HCT116 (cell line): ENCODE measurements around the gene KCNK18. TPM values are rescaled to one million over a fixed set of nuclear protein-coding genes. Genes with fewer than 3 reads are reported as not detected.

Experiments used
- ATAC-seq: fragments of 200-7000 bp; cut with Tn5 transposase; 2 replicates; pipeline ENCODE4 v1.9.1; 2020; ENCODE audit warnings: mild to moderate bottlenecking, moderate library complexity
- BruUV-seq: library from RNA; stranded (reverse); fragments of 400-500 nt; replicated peaks from 2 replicates; lab custom pipeline; 2021; lab: Mats Ljungman, UMichigan
- CTCF ChIA-PET: fragments of 300-600 bp; sonication (Branson Sonifier 250); formaldehyde crosslinking; loops from one replicate; lab custom pipeline; 2021; ENCODE audit warnings: antibody characterized with exemption; lab: Charles Lee
- POLR2A ChIA-PET: fragments of 300-600, 350-600 bp; sonication (Branson Sonifier 250); formaldehyde crosslinking; loops from one replicate; lab custom pipeline; 2021; ENCODE audit warnings: antibody characterized with exemption; lab: Charles Lee
- RAD21 ChIA-PET, 2 experiments: fragments of 300-600 bp; sonication (Branson Sonifier 250); formaldehyde crosslinking; loops; one replicate each; lab custom pipeline; 2023; ENCODE audit warnings: low total read pairs in 2 of 2; ENCODE audit not compliant: uncharacterized antibody in 2 of 2, unreplicated experiment in 2 of 2, low non-redundant PET in 1 of 2; lab: Charles Lee
- DNase-seq: peaks from one replicate; pipeline ENCODE4 v3.0.0-alpha.2; 2010; ENCODE audit warnings: low read depth, low spot score
- H2AFZ ChIP-seq: fragments of 200-600 bp; shearing (Covaris generic), sonication (generic); 2 replicates; pipeline ENCODE4 v1.6.1; 2017; ENCODE audit warnings: low read depth, mixed run types, mixed read lengths, antibody characterized with exemption, low read length; ENCODE audit not compliant: poor library complexity, severe bottlenecking
- H3K27ac ChIP-seq: 2 replicates; pipeline ENCODE4 v1.5.1; 2012; ENCODE audit warnings: low read depth, low read length
- H3K27me3 ChIP-seq: fragments of 200-600 bp; sonication (generic); 2 replicates; pipeline ENCODE4 v1.6.1; 2016; ENCODE audit warnings: mixed run types, low read length, mixed read lengths; ENCODE audit not compliant: insufficient read depth
- H3K36me3 ChIP-seq, 2 experiments: fragments of 200-500 bp in 1 of 2; fragments of 200-600 bp in 1 of 2; sonication (Bioruptor generic) in 1 of 2; sonication (generic) in 1 of 2; 2 replicates each; pipeline versions ENCODE4 v1.5.1 to v1.6.1; 2014 to 2016; ENCODE audit warnings: low read length in 2 of 2, inconsistent platforms in 1 of 2, mixed read lengths in 1 of 2, mixed run types in 1 of 2; ENCODE audit not compliant: insufficient read depth in 2 of 2, control insufficient read depth in 1 of 2
- H3K4me1 ChIP-seq, 2 experiments: fragments of 200-600 bp in 1 of 2; sonication (generic) in 1 of 2; 2 replicates each; pipeline versions ENCODE4 v1.5.1 to v1.6.1; 2012 to 2017; ENCODE audit warnings: low read length in 2 of 2, inconsistent platforms in 1 of 2, mild to moderate bottlenecking in 1 of 2, mixed read lengths in 1 of 2, mixed run types in 1 of 2, moderate library complexity in 1 of 2; ENCODE audit not compliant: insufficient read depth in 2 of 2, control insufficient read depth in 1 of 2
- H3K4me2 ChIP-seq: fragments of 200-600 bp; sonication (generic); 2 replicates; pipeline ENCODE4 v1.6.1; 2017; ENCODE audit warnings: mixed run types, low read length, mixed read lengths
- H3K4me3 ChIP-seq, 2 experiments: fragments of 200-600 bp in 1 of 2; sonication (generic) in 1 of 2; replicated peaks in 1 of 2; 2 replicates each; pipeline ENCODE4 v1.5.1; 2011 to 2016; ENCODE audit warnings: low read length in 2 of 2, control low read depth in 1 of 2, low read depth in 1 of 2, mild to moderate bottlenecking in 1 of 2, mixed read lengths in 1 of 2, mixed run types in 1 of 2
- H3K79me2 ChIP-seq: fragments of 200-600 bp; sonication (generic); 2 replicates; pipeline ENCODE4 v1.6.1; 2017; ENCODE audit warnings: mild to moderate bottlenecking, mixed run types, low read length, moderate library complexity, mixed read lengths; ENCODE audit not compliant: insufficient read depth
- H3K9ac ChIP-seq: fragments of 200-600 bp; sonication (generic); 2 replicates; pipeline ENCODE4 v1.6.1; 2016; ENCODE audit warnings: low read length, mixed read lengths
- H3K9me2 ChIP-seq: fragments of 200-600 bp; sonication (generic), shearing (Covaris generic); 2 replicates; pipeline ENCODE4 v1.6.1; 2017; ENCODE audit warnings: mixed run types, mild to moderate bottlenecking, moderate library complexity; ENCODE audit not compliant: insufficient read depth
- H3K9me3 ChIP-seq, 2 experiments: fragments of 200-500 bp in 1 of 2; fragments of 200-600 bp in 1 of 2; sonication (Bioruptor generic) in 1 of 2; sonication (generic) in 1 of 2; 2 replicates each; pipeline ENCODE4 v1.6.1; 2014 to 2017; ENCODE audit warnings: low read length in 2 of 2, mixed read lengths in 2 of 2, inconsistent platforms in 1 of 2, low read depth in 1 of 2, mild to moderate bottlenecking in 1 of 2, mixed run types in 1 of 2, moderate library complexity in 1 of 2; ENCODE audit not compliant: control insufficient read depth in 1 of 2, insufficient read depth in 1 of 2
- H4K20me1 ChIP-seq: fragments of 200-600 bp; sonication (generic), shearing (Covaris generic); 2 replicates; pipeline ENCODE4 v1.6.1; 2017; ENCODE audit warnings: mixed run types, mild to moderate bottlenecking, moderate library complexity; ENCODE audit not compliant: insufficient read depth
- CTCF ChIP-seq, 3 experiments: fragments of 200-600 bp in 1 of 3; sonication (generic) in 1 of 3; IDR thresholded peaks in 2 of 3; conservative IDR thresholded peaks in 1 of 3; 2 replicates each; pipeline ENCODE4 v1.5.1; 2012 to 2017; ENCODE audit warnings: low read depth in 2 of 3, low read length in 2 of 3, antibody characterized with exemption in 1 of 3, borderline replicate concordance in 1 of 3, control low read depth in 1 of 3, mild to moderate bottlenecking in 1 of 3, mixed read lengths in 1 of 3, mixed run types in 1 of 3, moderate library complexity in 1 of 3; ENCODE audit not compliant: insufficient read depth in 1 of 3
- ELF1 ChIP-seq: IDR thresholded peaks from 2 replicates; pipeline ENCODE4 v1.6.1; 2012; ENCODE audit warnings: low read depth, borderline replicate concordance
- JUND ChIP-seq: IDR thresholded peaks from 2 replicates; pipeline ENCODE4 v1.6.1; 2012
- POLR2A ChIP-seq: IDR thresholded peaks from 2 replicates; pipeline ENCODE4 v1.7.0; 2011; ENCODE audit warnings: borderline replicate concordance; ENCODE audit not compliant: insufficient read depth, insufficient read length; ENCODE audit errors: extremely low read depth
- SIN3A ChIP-seq: IDR thresholded peaks from 2 replicates; pipeline ENCODE4 v1.6.1; 2012; ENCODE audit warnings: low read depth
- SRF ChIP-seq: IDR thresholded peaks from 2 replicates; pipeline ENCODE4 v1.6.1; 2012; ENCODE audit warnings: low read depth
- ZFX ChIP-seq: fragments of 450-650 bp; IDR thresholded peaks from 2 replicates; pipeline ENCODE4 v1.6.1; 2017
- intact Hi-C: fragments of 100-400 bp; cut with micrococcal nuclease; formaldehyde crosslinking; loops from 2 replicates; pipeline ENCODE4 v1.10.0; 2022
- total RNA-seq: library from RNA; stranded (reverse); gene quantifications from one replicate; pipeline ENCODE4 v1.2.1, GENCODE V29; 2021; ENCODE audit not compliant: unreplicated experiment
- TF ChIP-seq, protein P1 (sequence below): IDR thresholded peaks from 2 replicates; pipeline ENCODE4 v1.6.1; 2012; ENCODE audit warnings: low read depth
- TF ChIP-seq, protein P2 (sequence below): IDR thresholded peaks from 2 replicates; pipeline ENCODE4 v1.6.1; 2012

Gene KCNK18
- total RNA-seq, 1 experiment from 2014 or later = not detected

- CTCF ChIA-PET = interaction anchor here (1.6 to 17.7 kb wide), 2 partner anchors 18 to 371 kb away, joined by 4 to 629 read pairs; no protein-coding TSS in a partner anchor
- no peak for ATAC-seq
- POLR2A ChIA-PET = no interaction called here
These were observed 27.8 kb upstream of the KCNK18 start for GRCh38 chr10:117169480-117169879.

More at GRCh38 chr10:117169480-117169879, 27.8 kb upstream of the KCNK18 start:
- RAD21 ChIA-PET = interaction anchor here (0.7 to 1.4 kb wide), 3 partner anchors 11 to 373 kb away, joined by 3 to 4 read pairs (median 3); no protein-coding TSS in a partner anchor
- peak overlapping the region; percentile 36 for H2AFZ ChIP-seq
- H4K20me1 ChIP-seq = no peaks in the 10 kb centered on the region
- H3K36me3 ChIP-seq = no peaks in the 10 kb centered on the region
- no peaks in the 10 kb centered on the region for H3K9me2 ChIP-seq
- H3K9me3 ChIP-seq = no peaks in the 10 kb centered on the region
- no peak overlapping the region for H3K27ac ChIP-seq
- H3K4me2 ChIP-seq = no peak overlapping the region
- peaks cover 2 to 28% of the 10 kb centered on the region in 2 experiments; a peak in 3 of 4 replicates for H3K4me1 ChIP-seq
- H3K27me3 ChIP-seq = peaks cover 13% of the 10 kb centered on the region; the same call in 1 of the 2 replicates
- no peak for DNase-seq
- H3K4me3 ChIP-seq = no peak overlapping the region
- no peak for TF ChIP-seq SRF
- TF ChIP-seq CTCF (IDR thresholded peaks at IDR 0.05 in 2 of 3, conservative IDR thresholded peaks at IDR 0.05 in 1 of 3; ENCODE audit: borderline replicate concordance in 1 of 3, insufficient read depth in 1 of 3, low read depth in 2 of 3, low read length in 2 of 3) = no peak
- TF ChIP-seq, protein P1, sequence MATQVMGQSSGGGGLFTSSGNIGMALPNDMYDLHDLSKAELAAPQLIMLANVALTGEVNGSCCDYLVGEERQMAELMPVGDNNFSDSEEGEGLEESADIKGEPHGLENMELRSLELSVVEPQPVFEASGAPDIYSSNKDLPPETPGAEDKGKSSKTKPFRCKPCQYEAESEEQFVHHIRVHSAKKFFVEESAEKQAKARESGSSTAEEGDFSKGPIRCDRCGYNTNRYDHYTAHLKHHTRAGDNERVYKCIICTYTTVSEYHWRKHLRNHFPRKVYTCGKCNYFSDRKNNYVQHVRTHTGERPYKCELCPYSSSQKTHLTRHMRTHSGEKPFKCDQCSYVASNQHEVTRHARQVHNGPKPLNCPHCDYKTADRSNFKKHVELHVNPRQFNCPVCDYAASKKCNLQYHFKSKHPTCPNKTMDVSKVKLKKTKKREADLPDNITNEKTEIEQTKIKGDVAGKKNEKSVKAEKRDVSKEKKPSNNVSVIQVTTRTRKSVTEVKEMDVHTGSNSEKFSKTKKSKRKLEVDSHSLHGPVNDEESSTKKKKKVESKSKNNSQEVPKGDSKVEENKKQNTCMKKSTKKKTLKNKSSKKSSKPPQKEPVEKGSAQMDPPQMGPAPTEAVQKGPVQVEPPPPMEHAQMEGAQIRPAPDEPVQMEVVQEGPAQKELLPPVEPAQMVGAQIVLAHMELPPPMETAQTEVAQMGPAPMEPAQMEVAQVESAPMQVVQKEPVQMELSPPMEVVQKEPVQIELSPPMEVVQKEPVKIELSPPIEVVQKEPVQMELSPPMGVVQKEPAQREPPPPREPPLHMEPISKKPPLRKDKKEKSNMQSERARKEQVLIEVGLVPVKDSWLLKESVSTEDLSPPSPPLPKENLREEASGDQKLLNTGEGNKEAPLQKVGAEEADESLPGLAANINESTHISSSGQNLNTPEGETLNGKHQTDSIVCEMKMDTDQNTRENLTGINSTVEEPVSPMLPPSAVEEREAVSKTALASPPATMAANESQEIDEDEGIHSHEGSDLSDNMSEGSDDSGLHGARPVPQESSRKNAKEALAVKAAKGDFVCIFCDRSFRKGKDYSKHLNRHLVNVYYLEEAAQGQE = no peak
- no peak for TF ChIP-seq POLR2A
- no peak for TF ChIP-seq ZFX
- TF ChIP-seq JUND = no peak
- TF ChIP-seq SIN3A = no peak
- no peak for TF ChIP-seq ELF1
- TF ChIP-seq, protein P2, sequence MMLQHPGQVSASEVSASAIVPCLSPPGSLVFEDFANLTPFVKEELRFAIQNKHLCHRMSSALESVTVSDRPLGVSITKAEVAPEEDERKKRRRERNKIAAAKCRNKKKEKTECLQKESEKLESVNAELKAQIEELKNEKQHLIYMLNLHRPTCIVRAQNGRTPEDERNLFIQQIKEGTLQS = no peak
- no peaks in the 10 kb centered on the region for H3K79me2 ChIP-seq
- intact Hi-C loops = loop anchor here (5.0 kb wide), 3 partner anchors 57 to 162 kb away; partner anchors contain the start of gene SHTN1
- no TSS peak for BruUV-seq
- H3K9ac ChIP-seq = no peak overlapping the region
